H1 (cell line): ENCODE measurements around the gene SPDYE6. TPM values are rescaled to one million over a fixed set of nuclear protein-coding genes. Genes with fewer than 3 reads are reported as not detected.

Experiments used
- CTCF ChIA-PET: fragments of 300-600 bp; sonication (Branson Sonifier 250); formaldehyde crosslinking; loops from one replicate; lab custom pipeline; 2021; ENCODE audit not compliant: partially characterized antibody; lab: Charles Lee
- POLR2A ChIA-PET: fragments of 300-600 bp; sonication (Branson Sonifier 250); formaldehyde crosslinking; loops from one replicate; lab custom pipeline; 2021; ENCODE audit warnings: inconsistent platforms; ENCODE audit not compliant: partially characterized antibody; lab: Charles Lee
- DNase-seq, 2 experiments: peaks; one replicate each; pipeline versions ENCODE4 v3.0.0 to v3.0.0-alpha.2; 2010 to 2022; ENCODE audit warnings: low spot score in 2 of 2, low read depth in 1 of 2, mixed read lengths in 1 of 2
- FAIRE-seq: peaks from 2 replicates; lab custom pipeline; 2011; peaks lifted over from hg19 to GRCh38; lab: Jason Lieb, UNC
- H2AFZ ChIP-seq: 2 replicates; pipeline ENCODE4 v1.8.1; 2012; ENCODE audit warnings: low read length, inconsistent platforms
- H2AK5ac ChIP-seq: 2 replicates; pipeline ENCODE4 v1.6.1; 2013; ENCODE audit warnings: low read depth, low read length
- H2BK120ac ChIP-seq: replicated peaks from 2 replicates; pipeline ENCODE3; 2013; ENCODE audit warnings: low read depth, low read length, inconsistent platforms
- H2BK12ac ChIP-seq: 2 replicates; pipeline ENCODE4 v1.6.1; 2013; ENCODE audit warnings: low read depth, low read length
- H2BK15ac ChIP-seq: 2 replicates; pipeline ENCODE4 v1.6.1; 2013; ENCODE audit warnings: low read length
- H2BK20ac ChIP-seq: 2 replicates; pipeline ENCODE4 v1.6.1; 2013; ENCODE audit warnings: low read length
- H2BK5ac ChIP-seq: 2 replicates; pipeline ENCODE4 v1.6.1; 2013; ENCODE audit warnings: low read depth, low read length
- H3K14ac ChIP-seq: 2 replicates; pipeline ENCODE4 v1.6.1; 2013; ENCODE audit warnings: inconsistent platforms; ENCODE audit not compliant: insufficient read length
- H3K18ac ChIP-seq: 2 replicates; pipeline ENCODE4 v1.6.1; 2013; ENCODE audit warnings: low read length; ENCODE audit errors: extremely low read depth
- H3K23ac ChIP-seq: 2 replicates; pipeline ENCODE4 v1.6.1; 2013; ENCODE audit warnings: inconsistent platforms; ENCODE audit not compliant: insufficient read length
- H3K23me2 ChIP-seq: 2 replicates; pipeline ENCODE4 v1.6.1; 2013; ENCODE audit warnings: low read depth, low read length
- H3K27ac ChIP-seq: 2 replicates; pipeline ENCODE4 v1.6.1; 2011; ENCODE audit warnings: low read depth, low read length, inconsistent platforms
- H3K27me3 ChIP-seq, 4 experiments: replicated peaks in 1 of 4; 1 replicate in 1 of 4; 2 replicates in 3 of 4; pipeline versions ENCODE4 v1.6.1 to v1.8.1; 2011 to 2013; ENCODE audit warnings: low read length in 3 of 4, mild to moderate bottlenecking in 3 of 4, inconsistent platforms in 2 of 4, mixed read lengths in 2 of 4, moderate library complexity in 1 of 4; ENCODE audit not compliant: control insufficient read depth in 3 of 4, insufficient read depth in 3 of 4; ENCODE audit errors: extremely low read depth in 1 of 4
- H3K36me3 ChIP-seq, 4 experiments: 2 replicates each; pipeline versions ENCODE4 v1.6.1 to v1.8.1; 2011 to 2013; ENCODE audit warnings: mild to moderate bottlenecking in 4 of 4, low read length in 3 of 4, moderate library complexity in 2 of 4, control low read depth in 1 of 4, inconsistent platforms in 1 of 4; ENCODE audit not compliant: insufficient read depth in 4 of 4, control insufficient read depth in 2 of 4
- H3K4ac ChIP-seq: replicated peaks from 2 replicates; pipeline ENCODE3; 2013; ENCODE audit warnings: low read length, low read depth, mixed read lengths, inconsistent platforms; ENCODE audit not compliant: insufficient read length
- H3K4me1 ChIP-seq, 4 experiments: replicated peaks in 1 of 4; 1 replicate in 1 of 4; 2 replicates in 3 of 4; pipeline versions ENCODE4 v1.6.1 to v1.8.1; 2011 to 2013; ENCODE audit warnings: low read length in 3 of 4, inconsistent platforms in 2 of 4, mixed read lengths in 1 of 4; ENCODE audit not compliant: insufficient read depth in 4 of 4, control insufficient read depth in 3 of 4
- H3K4me2 ChIP-seq, 2 experiments: 2 replicates each; pipeline versions ENCODE4 v1.6.1 to v1.8.1; 2011 to 2013; ENCODE audit warnings: low read depth in 2 of 2, low read length in 2 of 2, control low read depth in 1 of 2, inconsistent platforms in 1 of 2, mild to moderate bottlenecking in 1 of 2; ENCODE audit not compliant: insufficient read depth in 1 of 2
- H3K4me3 ChIP-seq, 4 experiments: fragments of 200-600, 300-600 bp in 1 of 4; sonication (generic), shearing (Covaris generic), sonication (Bioruptor Twin) in 1 of 4; 2 replicates each; pipeline versions ENCODE4 v1.5.1 to v1.8.1; 2011 to 2016; ENCODE audit warnings: low read length in 4 of 4, low read depth in 3 of 4, control low read depth in 2 of 4, inconsistent platforms in 2 of 4, mild to moderate bottlenecking in 2 of 4, mixed read lengths in 1 of 4, moderate library complexity in 1 of 4; ENCODE audit not compliant: insufficient read depth in 2 of 4; ENCODE audit errors: extremely low read depth in 1 of 4
- H3K56ac ChIP-seq: replicated peaks from 2 replicates; pipeline ENCODE3; 2013; ENCODE audit warnings: low read depth, mild to moderate bottlenecking, mixed read lengths, low read length, inconsistent platforms; ENCODE audit not compliant: insufficient read length
- H3K79me1 ChIP-seq: 2 replicates; pipeline ENCODE4 v1.6.1; 2013; ENCODE audit warnings: low read depth, low read length, control low read depth
- H3K79me2 ChIP-seq, 2 experiments: 2 replicates each; pipeline versions ENCODE4 v1.6.1 to v1.8.1; 2012 to 2013; ENCODE audit warnings: low read length in 2 of 2, mild to moderate bottlenecking in 2 of 2, inconsistent platforms in 1 of 2; ENCODE audit not compliant: insufficient read depth in 2 of 2, control insufficient read depth in 1 of 2
- H3K9ac ChIP-seq, 4 experiments: replicated peaks in 1 of 4; 1 replicate in 1 of 4; 2 replicates in 3 of 4; pipeline versions ENCODE4 v1.6.1 to v1.8.1; 2011 to 2013; ENCODE audit warnings: low read depth in 3 of 4, low read length in 3 of 4, control low read depth in 2 of 4, mild to moderate bottlenecking in 2 of 4, moderate library complexity in 2 of 4, inconsistent platforms in 1 of 4; ENCODE audit errors: extremely low read depth in 1 of 4
- H3K9me3 ChIP-seq, 2 experiments: 2 replicates each; pipeline versions ENCODE4 v1.6.1 to v1.8.1; 2012 to 2013; ENCODE audit warnings: mild to moderate bottlenecking in 2 of 2, moderate library complexity in 2 of 2, control low read depth in 1 of 2, inconsistent platforms in 1 of 2, low read depth in 1 of 2, low read length in 1 of 2, mixed read lengths in 1 of 2; ENCODE audit not compliant: insufficient read depth in 2 of 2
- H4K20me1 ChIP-seq, 2 experiments: replicated peaks in 1 of 2; 2 replicates each; pipeline versions ENCODE3 to v1.8.1; 2011 to 2013; ENCODE audit warnings: inconsistent platforms in 2 of 2, low read length in 2 of 2, mild to moderate bottlenecking in 1 of 2; ENCODE audit not compliant: insufficient read depth in 2 of 2, control insufficient read depth in 1 of 2
- H4K5ac ChIP-seq: 2 replicates; pipeline ENCODE4 v1.6.1; 2013; ENCODE audit warnings: low read length, low read depth, mixed read lengths, inconsistent platforms; ENCODE audit not compliant: insufficient read length
- H4K8ac ChIP-seq: 2 replicates; pipeline ENCODE4 v1.8.0; 2013; ENCODE audit warnings: mild to moderate bottlenecking, moderate library complexity, low read length, inconsistent platforms; ENCODE audit not compliant: insufficient read depth; ENCODE audit errors: extremely low read depth
- H4K91ac ChIP-seq: replicated peaks from 2 replicates; pipeline ENCODE3; 2013; ENCODE audit warnings: low read length, mixed read lengths, inconsistent platforms; ENCODE audit not compliant: insufficient read length
- ATF3 ChIP-seq: IDR thresholded peaks from 2 replicates; pipeline ENCODE4 v1.6.1; 2011; ENCODE audit warnings: low read depth, mild to moderate bottlenecking, low read length; ENCODE audit not compliant: insufficient read depth
- BRCA1 ChIP-seq: IDR thresholded peaks from 2 replicates; pipeline ENCODE4 v1.6.1; 2012; ENCODE audit warnings: low read depth, low read length, improper control_type of control experiment
- CBX8 ChIP-seq: fragments of 300-800, 300-1000 bp; sonication (generic); IDR thresholded peaks from 2 replicates; pipeline ENCODE4 v1.7.1; 2016; ENCODE audit warnings: low read depth, low read length, borderline replicate concordance
- CTCF ChIP-seq, 3 experiments: IDR thresholded peaks; 1 replicate in 2 of 3; 2 replicates in 1 of 3; pipeline versions ENCODE4 v1.5.1 to v1.6.1; 2011; ENCODE audit warnings: low read length in 3 of 3, mild to moderate bottlenecking in 3 of 3, inconsistent platforms in 2 of 3, low read depth in 1 of 3, moderate library complexity in 1 of 3; ENCODE audit not compliant: insufficient read depth in 1 of 3; ENCODE audit errors: control extremely low read depth in 1 of 3
- JUN ChIP-seq: IDR thresholded peaks from 2 replicates; pipeline ENCODE4 v1.6.1; 2011; ENCODE audit warnings: low read depth, mild to moderate bottlenecking, improper control_type of control experiment, low read length
- SIN3A ChIP-seq, 2 experiments: IDR thresholded peaks in 1 of 2; conservative IDR thresholded peaks in 1 of 2; 2 replicates each; pipeline ENCODE4 v1.6.1; 2011 to 2012; ENCODE audit warnings: low read length in 2 of 2, improper control_type of control experiment in 1 of 2, low read depth in 1 of 2, mild to moderate bottlenecking in 1 of 2
- TAF1 ChIP-seq: IDR thresholded peaks from 2 replicates; pipeline ENCODE4 v1.6.1; 2011; ENCODE audit warnings: mild to moderate bottlenecking, low read depth, low read length
- TEAD4 ChIP-seq: IDR thresholded peaks from 2 replicates; pipeline ENCODE4 v1.6.1; 2012; ENCODE audit warnings: low read depth, low read length, inconsistent platforms, mixed read lengths
- WGBS, 2 experiments: shearing (Covaris generic) in 1 of 2; methylation state at CpG; one replicate each; pipeline versions ENCODE4 v1.1.6 to v1.1.7; 2013 to 2015; ENCODE audit warnings: low lambda C conversion rate in 2 of 2, mixed read lengths in 2 of 2, inconsistent platforms in 1 of 2, low coverage in 1 of 2, missing lambda C conversion rate in 1 of 2; ENCODE audit not compliant: insufficient replicate concordance in 2 of 2, insufficient coverage in 1 of 2, insufficient read length in 1 of 2; ENCODE audit errors: extremely low coverage in 1 of 2, missing lambda C conversion rate in 1 of 2; 5-methylcytosine and 5-hydroxymethylcytosine counted together
- polyA plus RNA-seq, 7 experiments: library from polyadenylated mRNA; depleted of rRNA in 3 of 7; stranded (reverse) in 5 of 7; unstranded in 2 of 7; fragments of >200 nt in 5 of 7; fragments of 200-250 nt in 2 of 7; gene quantifications; 1 replicate in 5 of 7; 2 replicates in 1 of 7; 4 replicates in 1 of 7; pipeline versions ENCODE4 v1.2.1 to v1.2.3, GENCODE V29; 2011 to 2013; ENCODE audit warnings: missing spikeins in 2 of 7, mixed read lengths in 2 of 7
- total RNA-seq: library from RNA; stranded (reverse); fragmentation: NEBNext Ultra II Directional; extraction: Animal tissue kit (Norgen Biotek cat#: 25700); gene quantifications from 2 replicates; pipeline ENCODE4 v1.2.1, GENCODE V29; 2021

SPDYE6 gene
- total and polyA plus RNA-seq, 2 of the 8 experiments (the other 6 are each of a cell fraction or from before 2014, with no cell fraction given) = not detected

GRCh38 chr7:102393467-102393866, 37.2 kb upstream of the SPDYE6 start:
- Histone ChIP-seq H3K9me3 (no peaks in the 10 kb centered on the region), H3K27me3 (no peaks in the 10 kb centered on the region), H2BK20ac (no peak overlapping the region), H3K14ac (no peak overlapping the region), H3K36me3 (no peaks in the 10 kb centered on the region), H3K4me2 (no peak overlapping the region), H4K5ac (no peak overlapping the region), H2AK5ac (no peak overlapping the region), H3K56ac (no peak overlapping the region), H4K8ac (no peak overlapping the region), H4K91ac (no peak overlapping the region), H3K4me1 (peaks cover 0 to 6% (median 2%) of the 10 kb centered on the region in 4 experiments; a peak in 2 of 7 replicates), H3K9ac (no peak overlapping the region), H3K23me2 (peaks cover 11% of the 10 kb centered on the region), H3K79me1 (no peaks in the 10 kb centered on the region), H2BK12ac (no peak overlapping the region), H2AFZ (no peak overlapping the region), H3K79me2 (peaks cover 3 to 11% of the 10 kb centered on the region in 2 experiments; a peak in 2 of 4 replicates), H3K4me3 (no peak overlapping the region), H3K27ac (no peak overlapping the region), H4K20me1 (peaks cover 1% of the 10 kb centered on the region in 2 experiments), H2BK5ac (no peak overlapping the region), H3K18ac (no peak overlapping the region), H3K23ac (no peak overlapping the region), H2BK15ac (no peak overlapping the region), H2BK120ac (no peak overlapping the region), H3K4ac (no peak overlapping the region)
- WGBS, 2 experiments = 90% methylated on average over 9 of the region's 9 CpGs; no CpG with 5 or more reads in 1 of the 2 experiments
- DNase-seq (no peak), FAIRE-seq (no peak)
- CTCF ChIA-PET = interaction anchor here (0.6 to 11.4 kb wide), 7 partner anchors 11 to 322 kb away, joined by 3 to 118 read pairs (median 3); no protein-coding TSS in a partner anchor
- POLR2A ChIA-PET = interaction anchor here (0.6 to 4.0 kb wide), 5 partner anchors 8 to 1281 kb away, joined by 3 to 21 read pairs (median 5); no protein-coding TSS in a partner anchor
- TF ChIP-seq TEAD4 (no peak), CBX8 (no peak), CTCF (IDR thresholded peaks at IDR 0.05; ENCODE audit: control extremely low read depth in 1 of 3, insufficient read depth in 1 of 3, low read depth in 1 of 3, low read length in 3 of 3) (no peak), TAF1 (no peak), ATF3 (no peak), JUN (no peak), SIN3A (conservative IDR thresholded peaks at IDR 0.05 in 1 of 2, IDR thresholded peaks at IDR 0.05 in 1 of 2; ENCODE audit: low read depth in 1 of 2, low read length in 2 of 2) (no peak), BRCA1 (no peak)
